ENCODE results near the gene CHID1. TPM values are rescaled to one million over a fixed set of nuclear protein-coding genes. Genes with fewer than 3 reads are reported as not detected.

CHID1 gene
- total and polyA plus RNA-seq, 2 donors (not counting 1 experiment from before 2014, with no cell fraction given) = 31.0 to 68.1 TPM

GRCh38 chr11:839280-839623 lies 71.4 kb downstream of the CHID1 start:
- Mint-ChIP-seq H3K27ac (no peak overlapping the region), H3K27me3 (no peaks in the 10 kb centered on the region), H3K4me1 (peaks cover 22% of the 10 kb centered on the region), H3K9me3 (ENCODE audit: insufficient read depth) (no peaks in the 10 kb centered on the region), H3K4me3 (no peak overlapping the region)
- 95% methylated on average over 5 of the region's 5 CpGs for WGBS (ENCODE audit: insufficient coverage)
- ChIA-PET POLR2A (interaction anchor here (5.2 kb wide), 1 partner anchor 20 kb away, joined by 29 read pairs; the partner anchor contains the start of gene PNPLA2), CTCF (no interaction called here)
- Histone ChIP-seq H3K9me3 (ENCODE audit: control extremely low read depth in 1 of 3, control insufficient read depth in 2 of 3, insufficient read depth in 1 of 3, low read length in 2 of 3) (no peaks in the 10 kb centered on the region), H3K4me3 (ENCODE audit: control extremely low read depth in 1 of 5, extremely low read depth in 1 of 5, insufficient read depth in 1 of 5, low read depth in 2 of 5, low read length in 4 of 5) (no peak overlapping the region), H2AFZ (ENCODE audit: insufficient read depth, low read depth, low read length, poor library complexity, severe bottlenecking) (no peak overlapping the region), H3K27ac (ENCODE audit: low read length in 2 of 2) (no peak overlapping the region), H3K4me1 (ENCODE audit: control insufficient read depth in 2 of 2, insufficient read depth in 2 of 2, low read length in 2 of 2) (peaks cover 20 to 35% of the 10 kb centered on the region in 2 donors), H3K9ac (ENCODE audit: low read length) (no peak overlapping the region), H3K27me3 (replicated peaks in 1 of 4; ENCODE audit: control extremely low read depth in 1 of 4, control insufficient read depth in 3 of 4, insufficient read depth in 4 of 4, low read length in 3 of 4) (peaks cover 0 to 22% (median 7%) of the 10 kb centered on the region in 4 experiments), H3K4me2 (replicated peaks; ENCODE audit: low read depth, low read length, poor library complexity, severe bottlenecking) (no peak overlapping the region), H4K20me1 (ENCODE audit: control insufficient read depth, insufficient read depth, low read length, poor library complexity, severe bottlenecking) (peaks cover 53% of the 10 kb centered on the region), H3K36me3 (replicated peaks in 1 of 2; ENCODE audit: control extremely low read depth in 1 of 2, control insufficient read depth in 1 of 2, extremely low read depth in 1 of 2, insufficient read depth in 2 of 2, low read length in 1 of 2) (peaks cover 0 to 19% of the 10 kb centered on the region in 2 experiments), H3K79me2 (ENCODE audit: control insufficient read depth, insufficient read depth, low read length) (peaks cover 20% of the 10 kb centered on the region)
- intact Hi-C loops (cut with micrococcal nuclease) = no loop called here
- DNase-seq (no peak), ATAC-seq (ENCODE audit: low read depth) (no peak)
- TF ChIP-seq EZH2 (IDR thresholded peaks at IDR 0.05; ENCODE audit: borderline replicate concordance, insufficient read depth, low read depth, low read length, poor library complexity, severe bottlenecking) = no peak
- no peak for TF ChIP-seq CTCF (IDR thresholded peaks at IDR 0.05)

GRCh38 chr11:838441-839279 lies 72.0 kb downstream of the CHID1 start:
- no peak overlapping the region for H3K4me3 Mint-ChIP-seq
- H3K9ac ChIP-seq (ENCODE audit: low read length) = no peak overlapping the region

More at GRCh38 chr11:838441-839279, 72.0 kb downstream of the CHID1 start:
- no peaks in the 10 kb centered on the region for H3K9me3 ChIP-seq (ENCODE audit: control extremely low read depth in 1 of 3, control insufficient read depth in 2 of 3, insufficient read depth in 1 of 3, low read length in 2 of 3)
- H3K4me2 ChIP-seq (replicated peaks; ENCODE audit: low read depth, low read length, poor library complexity, severe bottlenecking) = no peak overlapping the region
- intact Hi-C loops (cut with micrococcal nuclease) = no loop called here
- H3K4me1 ChIP-seq (ENCODE audit: control insufficient read depth in 2 of 2, insufficient read depth in 2 of 2, low read length in 2 of 2) = peaks cover 17 to 32% of the 10 kb centered on the region in 2 donors
- WGBS (ENCODE audit: insufficient coverage) = 86% methylated on average over 13 of the region's 17 CpGs
- no peak for DNase-seq
- POLR2A ChIA-PET = interaction anchor here (5.2 kb wide), 1 partner anchor 19 kb away, joined by 29 read pairs; the partner anchor contains the start of gene PNPLA2
- peaks cover 0 to 19% of the 10 kb centered on the region in 2 experiments for H3K36me3 ChIP-seq (replicated peaks in 1 of 2; ENCODE audit: control extremely low read depth in 1 of 2, control insufficient read depth in 1 of 2, extremely low read depth in 1 of 2, insufficient read depth in 2 of 2, low read length in 1 of 2)
- TF ChIP-seq CTCF (IDR thresholded peaks at IDR 0.05) (no peak), EZH2 (IDR thresholded peaks at IDR 0.05; ENCODE audit: borderline replicate concordance, insufficient read depth, low read depth, low read length, poor library complexity, severe bottlenecking) (no peak)
- H3K4me1 Mint-ChIP-seq = peaks cover 21% of the 10 kb centered on the region
- no peak for ATAC-seq (ENCODE audit: low read depth)
- no peak overlapping the region for H3K4me3 ChIP-seq (ENCODE audit: control extremely low read depth in 1 of 5, extremely low read depth in 1 of 5, insufficient read depth in 1 of 5, low read depth in 2 of 5, low read length in 4 of 5)
- H3K27me3 Mint-ChIP-seq = no peaks in the 10 kb centered on the region
- peaks cover 0 to 21% (median 5%) of the 10 kb centered on the region in 4 experiments for H3K27me3 ChIP-seq (replicated peaks in 1 of 4; ENCODE audit: control extremely low read depth in 1 of 4, control insufficient read depth in 3 of 4, insufficient read depth in 4 of 4, low read length in 3 of 4)
- peaks cover 20% of the 10 kb centered on the region for H3K79me2 ChIP-seq (ENCODE audit: control insufficient read depth, insufficient read depth, low read length)
- H3K27ac ChIP-seq (ENCODE audit: low read length in 2 of 2) = no peak overlapping the region
- peaks cover 53% of the 10 kb centered on the region for H4K20me1 ChIP-seq (ENCODE audit: control insufficient read depth, insufficient read depth, low read length, poor library complexity, severe bottlenecking)
- H3K27ac Mint-ChIP-seq = no peak overlapping the region
- no peak overlapping the region for H2AFZ ChIP-seq (ENCODE audit: insufficient read depth, low read depth, low read length, poor library complexity, severe bottlenecking)
- CTCF ChIA-PET = no interaction called here
- H3K9me3 Mint-ChIP-seq (ENCODE audit: insufficient read depth) = no peaks in the 10 kb centered on the region
